Gastroesophageal sphincter (tissue), 3 donors: ENCODE results near the gene CDRT15L2.
"Not testable (repeated sequence)": the region's sequence is repeated elsewhere in the genome, so short reads cannot be mapped to it uniquely, and the experiment has no call there.

Experiments
- EP300 ChIP-seq: sonication (generic); formaldehyde crosslinking; IDR thresholded peaks from one replicate; pipeline ENCODE4 v1.6.1; 2017; ENCODE audit warnings: antibody characterized with exemption, mild to moderate bottlenecking
- POLR2A ChIP-seq, 2 donors: fragments of 450-650 bp; IDR thresholded peaks; one replicate each; pipeline ENCODE4 v1.6.1; 2017; ENCODE audit warnings: antibody characterized with exemption in 2 of 2, mild to moderate bottlenecking in 2 of 2, moderate library complexity in 1 of 2
- POLR2AphosphoS5 ChIP-seq: sonication (generic); formaldehyde crosslinking; IDR thresholded peaks from one replicate; pipeline ENCODE4 v1.6.1; 2017; ENCODE audit warnings: antibody characterized with exemption
- TF ChIP-seq, protein P1 (sequence below), 4 experiments: fragments of 200-600 bp in 2 of 4; fragments of 450-650 bp in 2 of 4; sonication (generic) in 1 of 4; IDR thresholded peaks; one replicate each; pipeline ENCODE4 v1.5.1; 2017 to 2019; ENCODE audit warnings: antibody characterized with exemption in 4 of 4, mild to moderate bottlenecking in 2 of 4, moderate library complexity in 2 of 4

GRCh38 chr17:20579424-20579823 is at the start of gene CDRT15L2:
- TF ChIP-seq POLR2A (IDR thresholded peaks at IDR 0.05); EP300; POLR2AphosphoS5: not testable (repeated sequence)
- TF ChIP-seq, protein P1, sequence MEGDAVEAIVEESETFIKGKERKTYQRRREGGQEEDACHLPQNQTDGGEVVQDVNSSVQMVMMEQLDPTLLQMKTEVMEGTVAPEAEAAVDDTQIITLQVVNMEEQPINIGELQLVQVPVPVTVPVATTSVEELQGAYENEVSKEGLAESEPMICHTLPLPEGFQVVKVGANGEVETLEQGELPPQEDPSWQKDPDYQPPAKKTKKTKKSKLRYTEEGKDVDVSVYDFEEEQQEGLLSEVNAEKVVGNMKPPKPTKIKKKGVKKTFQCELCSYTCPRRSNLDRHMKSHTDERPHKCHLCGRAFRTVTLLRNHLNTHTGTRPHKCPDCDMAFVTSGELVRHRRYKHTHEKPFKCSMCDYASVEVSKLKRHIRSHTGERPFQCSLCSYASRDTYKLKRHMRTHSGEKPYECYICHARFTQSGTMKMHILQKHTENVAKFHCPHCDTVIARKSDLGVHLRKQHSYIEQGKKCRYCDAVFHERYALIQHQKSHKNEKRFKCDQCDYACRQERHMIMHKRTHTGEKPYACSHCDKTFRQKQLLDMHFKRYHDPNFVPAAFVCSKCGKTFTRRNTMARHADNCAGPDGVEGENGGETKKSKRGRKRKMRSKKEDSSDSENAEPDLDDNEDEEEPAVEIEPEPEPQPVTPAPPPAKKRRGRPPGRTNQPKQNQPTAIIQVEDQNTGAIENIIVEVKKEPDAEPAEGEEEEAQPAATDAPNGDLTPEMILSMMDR (IDR thresholded peaks at IDR 0.05) = not testable (repeated sequence)
